Mucosa of descending colon (tissue), 3 donors: ENCODE results near the gene ZDHHC24. TPM values are rescaled to one million over a fixed set of nuclear protein-coding genes. Genes with fewer than 3 reads are reported as not detected.

Experiments used
- ATAC-seq: fragments of 200-7000 bp; cut with Tn5 transposase; one replicate; pipeline ENCODE4 v1.9.1; 2020; ENCODE audit warnings: mild to moderate bottlenecking, moderate library complexity
- DNase-seq, 3 donors: peaks; one replicate each; pipeline ENCODE4 v3.0.0-alpha.2; 2020
- H3K36me3 ChIP-seq: fragments of 200-600 bp; one replicate; pipeline ENCODE4 v1.8.0; 2021; ENCODE audit warnings: low read depth, mild to moderate bottlenecking
- H3K4me1 ChIP-seq: fragments of 200-600 bp; one replicate; pipeline ENCODE4 v1.8.0; 2021; ENCODE audit warnings: low read depth, mild to moderate bottlenecking
- H3K4me3 ChIP-seq: fragments of 200-600 bp; one replicate; pipeline ENCODE4 v1.8.0; 2021; ENCODE audit warnings: mild to moderate bottlenecking
- H3K9me3 ChIP-seq: fragments of 200-600 bp; one replicate; pipeline ENCODE4 v1.8.0; 2021; ENCODE audit warnings: mild to moderate bottlenecking
- intact Hi-C, 2 donors: fragments of 100-400 bp; cut with DNase I in 1 of 2; cut with micrococcal nuclease in 1 of 2; formaldehyde crosslinking; loops; one replicate each; pipeline versions ENCODE4 v1.11.0 to v1.11.1; 2022; cut with DNase I, micrococcal nuclease
- total RNA-seq, 3 donors: library from RNA; stranded (reverse); fragmentation: NEBNext Ultra II Directional in 2 of 3; extraction: Animal tissue kit (Norgen Biotek cat#: 25700) in 2 of 3; gene quantifications; one replicate each; pipeline versions ENCODE4 v1.2.1 to v1.2.4, GENCODE V29; 2021 to 2023
- TF ChIP-seq, protein P1 (sequence below): fragments of 200-600 bp; IDR thresholded peaks from one replicate; pipeline ENCODE4 v1.8.0; 2022; ENCODE audit warnings: antibody characterized with exemption, mild to moderate bottlenecking
- donor health status: DM: no; HTN: no; CAD: no; lungs with moderate emphysema.
- donor health status: DM: no; HTN: no; CAD: no.
- donor health status: DM: no; HTN: yes; CAD: no.

ZDHHC24 gene
- total RNA-seq, 3 donors from 2014 or later: 9.1 to 11.8 (median 10.4) TPM

DNA sequence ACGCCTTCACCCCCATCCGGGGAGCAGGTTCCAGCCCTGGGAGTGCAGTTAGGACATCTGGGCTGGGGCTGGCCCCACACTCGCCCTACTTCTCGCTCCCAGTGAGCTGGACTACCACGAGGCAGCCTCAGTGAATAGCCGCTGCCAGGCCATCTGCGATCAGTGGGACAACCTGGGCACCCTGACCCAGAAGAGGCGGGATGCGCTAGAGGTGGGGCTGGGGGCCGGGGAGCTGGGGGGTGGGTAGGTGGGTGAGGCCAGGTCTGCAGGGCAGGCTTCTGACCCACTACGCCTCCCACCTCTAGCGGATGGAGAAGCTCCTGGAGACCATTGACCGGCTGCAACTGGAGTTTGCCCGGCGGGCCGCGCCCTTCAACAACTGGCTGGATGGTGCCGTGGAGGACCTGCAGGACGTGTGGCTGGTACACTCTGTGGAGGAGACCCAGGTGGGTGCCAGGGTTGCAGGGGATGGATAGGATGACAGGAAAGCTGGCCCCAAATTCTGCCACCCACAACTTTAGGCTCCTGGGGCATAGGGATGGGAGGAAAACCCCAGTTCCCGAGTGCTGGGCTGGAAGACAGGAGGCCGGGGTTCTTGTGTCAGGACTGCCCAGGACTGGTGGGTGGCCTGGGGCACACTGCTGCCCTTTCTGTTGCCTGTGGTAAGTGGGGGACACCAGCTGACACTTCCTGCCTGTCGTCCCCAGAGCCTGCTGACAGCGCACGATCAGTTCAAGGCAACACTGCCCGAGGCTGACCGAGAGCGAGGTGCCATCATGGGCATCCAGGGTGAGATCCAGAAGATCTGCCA is 14.2 kb upstream of the ZDHHC24 start:
- H3K36me3 ChIP-seq: no peaks in the 10 kb centered on the region
- TF ChIP-seq, protein P1, sequence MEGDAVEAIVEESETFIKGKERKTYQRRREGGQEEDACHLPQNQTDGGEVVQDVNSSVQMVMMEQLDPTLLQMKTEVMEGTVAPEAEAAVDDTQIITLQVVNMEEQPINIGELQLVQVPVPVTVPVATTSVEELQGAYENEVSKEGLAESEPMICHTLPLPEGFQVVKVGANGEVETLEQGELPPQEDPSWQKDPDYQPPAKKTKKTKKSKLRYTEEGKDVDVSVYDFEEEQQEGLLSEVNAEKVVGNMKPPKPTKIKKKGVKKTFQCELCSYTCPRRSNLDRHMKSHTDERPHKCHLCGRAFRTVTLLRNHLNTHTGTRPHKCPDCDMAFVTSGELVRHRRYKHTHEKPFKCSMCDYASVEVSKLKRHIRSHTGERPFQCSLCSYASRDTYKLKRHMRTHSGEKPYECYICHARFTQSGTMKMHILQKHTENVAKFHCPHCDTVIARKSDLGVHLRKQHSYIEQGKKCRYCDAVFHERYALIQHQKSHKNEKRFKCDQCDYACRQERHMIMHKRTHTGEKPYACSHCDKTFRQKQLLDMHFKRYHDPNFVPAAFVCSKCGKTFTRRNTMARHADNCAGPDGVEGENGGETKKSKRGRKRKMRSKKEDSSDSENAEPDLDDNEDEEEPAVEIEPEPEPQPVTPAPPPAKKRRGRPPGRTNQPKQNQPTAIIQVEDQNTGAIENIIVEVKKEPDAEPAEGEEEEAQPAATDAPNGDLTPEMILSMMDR: no peak
- intact Hi-C loops: no loop called here
- peak; percentile 15 for ATAC-seq
- DNase-seq: no peak
- no peaks in the 10 kb centered on the region for H3K4me1 ChIP-seq
- H3K9me3 ChIP-seq: no peaks in the 10 kb centered on the region
- H3K4me3 ChIP-seq: no peak overlapping the region

DNA sequence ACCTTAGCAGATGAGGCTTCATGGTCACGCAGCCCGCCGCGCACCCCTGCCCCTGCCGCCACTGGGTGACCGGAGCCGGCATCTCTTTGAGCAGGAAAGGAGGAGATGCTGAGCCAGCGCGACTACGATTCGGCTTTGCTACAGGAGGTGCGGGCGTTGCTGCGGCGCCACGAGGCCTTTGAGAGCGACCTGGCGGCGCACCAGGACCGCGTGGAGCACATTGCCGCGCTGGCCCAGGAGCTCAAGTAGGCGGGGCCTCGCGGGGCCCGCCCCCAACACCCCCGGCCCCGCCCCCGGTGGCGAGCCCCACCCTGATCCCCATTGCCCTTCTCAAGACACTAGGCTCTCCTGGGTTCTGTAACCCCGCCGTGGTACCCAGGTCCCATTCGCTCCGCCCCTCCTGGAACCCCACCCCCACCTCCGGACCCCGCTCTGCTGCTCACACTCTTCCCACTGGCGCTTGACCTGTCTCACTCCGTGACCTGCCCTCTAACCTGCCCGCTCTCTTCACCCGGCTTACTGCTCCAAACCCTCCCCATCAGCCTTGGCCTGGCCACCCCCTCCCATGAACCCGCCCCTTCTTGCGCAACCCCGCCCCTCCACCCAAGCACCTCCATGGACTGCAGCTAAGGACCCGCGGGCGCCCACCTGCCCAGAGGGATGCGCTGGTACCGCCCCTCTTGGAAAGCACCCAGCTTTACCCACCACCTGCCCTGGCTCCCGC is 13.5 kb upstream of the ZDHHC24 start:
- no peak overlapping the region for H3K4me3 ChIP-seq
- intact Hi-C loops: no loop called here
- ATAC-seq: peak; percentile 42
- no peaks in the 10 kb centered on the region for H3K9me3 ChIP-seq
- peak in 1 of 3 donors; percentile 41 for DNase-seq
- TF ChIP-seq, protein P1: no peak
- H3K4me1 ChIP-seq: no peaks in the 10 kb centered on the region
- no peaks in the 10 kb centered on the region for H3K36me3 ChIP-seq

DNA sequence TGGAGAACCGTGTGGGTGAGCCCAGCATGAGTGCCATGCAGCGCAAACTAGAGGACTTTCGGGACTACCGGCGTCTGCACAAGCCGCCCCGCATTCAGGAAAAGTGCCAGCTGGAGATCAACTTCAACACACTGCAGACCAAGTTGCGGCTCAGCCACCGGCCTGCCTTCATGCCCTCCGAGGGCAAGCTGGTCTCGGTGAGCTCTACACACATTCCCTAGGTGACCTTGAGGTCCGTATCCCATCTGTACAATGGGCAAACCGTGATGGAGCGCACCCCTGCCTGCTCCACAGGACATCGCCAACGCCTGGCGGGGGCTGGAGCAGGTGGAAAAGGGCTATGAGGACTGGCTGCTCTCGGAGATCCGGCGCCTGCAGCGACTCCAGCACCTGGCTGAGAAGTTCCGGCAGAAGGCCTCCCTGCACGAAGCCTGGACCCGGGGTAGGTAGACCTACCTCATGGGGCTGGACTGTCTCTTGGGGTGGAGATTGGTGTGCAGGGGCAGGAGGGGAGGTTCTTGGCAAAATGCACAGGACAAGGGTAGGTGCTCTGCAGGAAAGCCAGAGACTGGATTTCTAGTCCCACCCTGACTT is 12.0 kb upstream of the ZDHHC24 start:
- no peak for ATAC-seq
- H3K9me3 ChIP-seq: no peaks in the 10 kb centered on the region
- intact Hi-C loops: no loop called here
- H3K4me1 ChIP-seq: no peaks in the 10 kb centered on the region
- TF ChIP-seq, protein P1: no peak
- DNase-seq: no peak
- no peaks in the 10 kb centered on the region for H3K36me3 ChIP-seq
- no peak overlapping the region for H3K4me3 ChIP-seq

DNA sequence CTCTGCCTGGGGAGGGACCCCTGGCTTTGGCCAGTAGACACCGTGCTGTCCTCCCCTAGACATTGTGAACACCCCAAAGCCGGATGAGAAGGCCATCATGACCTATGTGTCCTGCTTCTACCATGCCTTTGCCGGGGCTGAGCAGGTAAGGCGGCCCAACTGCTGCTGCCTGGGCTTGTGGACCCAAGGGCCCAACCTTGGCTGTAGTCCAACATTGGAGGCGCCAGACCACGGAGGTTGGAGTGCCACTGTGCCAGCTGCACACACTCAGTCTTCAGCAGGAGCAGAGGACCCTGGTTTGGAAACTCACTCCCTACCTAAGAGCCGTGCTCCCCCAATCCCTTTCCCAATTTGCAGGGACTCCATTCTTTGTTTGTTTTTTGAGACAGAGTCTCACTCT is 10.2 kb upstream of the ZDHHC24 start:
- DNase-seq: no peak
- TF ChIP-seq, protein P1: no peak
- H3K4me3 ChIP-seq: no peak overlapping the region
- ATAC-seq: no peak
- H3K9me3 ChIP-seq: no peaks in the 10 kb centered on the region
- H3K4me1 ChIP-seq: no peaks in the 10 kb centered on the region
- intact Hi-C loops: no loop called here
- H3K36me3 ChIP-seq: no peaks in the 10 kb centered on the region

DNA sequence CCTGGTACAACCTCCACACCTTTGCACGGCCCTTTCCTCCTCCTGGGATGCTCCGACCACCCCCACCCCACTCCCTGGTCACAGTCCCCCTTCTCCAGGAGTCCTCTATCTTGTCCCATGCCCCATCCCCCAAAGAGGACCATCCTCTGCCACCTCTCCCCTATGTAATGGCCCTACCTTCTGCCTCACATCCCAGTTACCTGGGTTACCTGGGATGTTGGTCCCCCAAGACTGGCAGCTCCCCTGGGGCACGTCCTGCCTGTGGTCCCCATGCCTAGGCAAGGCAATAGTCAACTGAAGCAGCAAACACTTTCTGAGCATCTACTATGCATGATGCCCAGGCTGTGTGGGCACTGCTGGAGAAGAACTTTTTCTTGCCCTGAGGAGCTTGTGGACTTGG is 9.6 kb upstream of the ZDHHC24 start:
- H3K4me1 ChIP-seq: no peaks in the 10 kb centered on the region
- H3K36me3 ChIP-seq: no peaks in the 10 kb centered on the region
- intact Hi-C loops: no loop called here
- TF ChIP-seq, protein P1: no peak
- no peaks in the 10 kb centered on the region for H3K9me3 ChIP-seq
- no peak overlapping the region for H3K4me3 ChIP-seq
- DNase-seq (no peak), ATAC-seq (no peak)
